GM20000 (cell line): ENCODE data around the gene KBTBD4.
"Not testable (repeated sequence)": the region's sequence is repeated elsewhere in the genome, so short reads cannot be mapped to it uniquely, and the experiment has no call there.

Experiments
- DNase-seq: peaks from one replicate; pipeline ENCODE4 v3.0.0; 2012; ENCODE audit warnings: low spot score
- TF ChIP-seq, protein P1 (sequence below): IDR thresholded peaks from 2 replicates; pipeline ENCODE4 v1.5.1; 2012; ENCODE audit warnings: mild to moderate bottlenecking, control low read depth; ENCODE audit errors: extremely low read depth, missing control alignments

KBTBD4 gene

DNA sequence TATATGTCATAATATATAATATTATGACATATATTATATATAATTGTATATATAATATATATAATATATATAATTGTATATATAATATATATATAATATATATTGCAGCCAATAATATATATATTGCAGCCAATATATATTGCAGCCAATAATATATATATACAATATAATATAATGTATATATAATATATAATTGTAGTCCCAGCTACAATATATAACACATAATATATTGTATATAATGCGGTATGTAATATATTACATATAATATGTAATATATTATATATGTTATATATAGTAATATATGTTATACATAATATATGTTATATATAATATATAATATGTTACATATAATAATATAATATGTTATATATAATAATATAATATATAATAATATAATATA lies 20.1 kb downstream of the KBTBD4 start:
- TF ChIP-seq, protein P1, sequence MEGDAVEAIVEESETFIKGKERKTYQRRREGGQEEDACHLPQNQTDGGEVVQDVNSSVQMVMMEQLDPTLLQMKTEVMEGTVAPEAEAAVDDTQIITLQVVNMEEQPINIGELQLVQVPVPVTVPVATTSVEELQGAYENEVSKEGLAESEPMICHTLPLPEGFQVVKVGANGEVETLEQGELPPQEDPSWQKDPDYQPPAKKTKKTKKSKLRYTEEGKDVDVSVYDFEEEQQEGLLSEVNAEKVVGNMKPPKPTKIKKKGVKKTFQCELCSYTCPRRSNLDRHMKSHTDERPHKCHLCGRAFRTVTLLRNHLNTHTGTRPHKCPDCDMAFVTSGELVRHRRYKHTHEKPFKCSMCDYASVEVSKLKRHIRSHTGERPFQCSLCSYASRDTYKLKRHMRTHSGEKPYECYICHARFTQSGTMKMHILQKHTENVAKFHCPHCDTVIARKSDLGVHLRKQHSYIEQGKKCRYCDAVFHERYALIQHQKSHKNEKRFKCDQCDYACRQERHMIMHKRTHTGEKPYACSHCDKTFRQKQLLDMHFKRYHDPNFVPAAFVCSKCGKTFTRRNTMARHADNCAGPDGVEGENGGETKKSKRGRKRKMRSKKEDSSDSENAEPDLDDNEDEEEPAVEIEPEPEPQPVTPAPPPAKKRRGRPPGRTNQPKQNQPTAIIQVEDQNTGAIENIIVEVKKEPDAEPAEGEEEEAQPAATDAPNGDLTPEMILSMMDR = no peak

DNA sequence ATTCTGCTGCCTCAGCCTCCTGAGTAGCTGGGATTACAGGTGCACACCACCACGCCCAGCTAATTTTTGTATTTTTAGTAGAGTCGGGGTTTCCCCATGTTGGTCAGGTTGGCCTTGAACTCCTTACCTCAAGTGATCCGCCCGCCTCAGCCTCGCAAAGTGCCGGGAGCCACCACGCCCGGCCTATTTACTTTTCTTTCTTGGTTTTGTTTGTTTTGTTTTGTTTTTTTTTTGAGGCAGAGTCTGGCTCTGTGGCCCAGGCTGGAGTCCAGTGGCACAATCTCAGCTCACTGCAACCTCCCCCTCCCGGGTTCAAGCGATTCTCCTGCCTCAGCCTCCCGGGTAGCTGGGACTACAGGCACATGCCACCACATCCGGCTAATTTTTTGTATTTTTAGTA lies 21.8 kb downstream of the KBTBD4 start:
- not testable (repeated sequence) for DNase-seq

More for the DNA sequence above, 20.1 kb downstream of the KBTBD4 start:
- DNase-seq = no peak

DNA sequence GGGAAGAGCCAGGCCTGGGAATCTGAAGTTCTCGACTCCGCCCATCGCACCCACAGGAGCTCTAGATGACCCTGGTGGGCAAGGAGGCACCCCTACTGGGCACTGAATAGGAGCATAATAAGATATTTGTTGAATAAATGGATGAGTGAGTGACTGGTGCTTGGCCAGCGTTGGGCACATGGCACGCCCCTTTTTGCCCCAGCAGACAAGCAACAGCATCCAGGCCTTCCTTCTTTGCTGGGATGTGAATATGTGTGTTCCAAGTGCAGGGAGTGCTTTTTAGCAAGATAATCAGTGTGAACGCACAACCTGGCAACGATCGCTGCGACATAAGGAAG lies 25.4 kb downstream of the KBTBD4 start:
- TF ChIP-seq, protein P1 = no peak
- peak; percentile 38 for DNase-seq

DNA sequence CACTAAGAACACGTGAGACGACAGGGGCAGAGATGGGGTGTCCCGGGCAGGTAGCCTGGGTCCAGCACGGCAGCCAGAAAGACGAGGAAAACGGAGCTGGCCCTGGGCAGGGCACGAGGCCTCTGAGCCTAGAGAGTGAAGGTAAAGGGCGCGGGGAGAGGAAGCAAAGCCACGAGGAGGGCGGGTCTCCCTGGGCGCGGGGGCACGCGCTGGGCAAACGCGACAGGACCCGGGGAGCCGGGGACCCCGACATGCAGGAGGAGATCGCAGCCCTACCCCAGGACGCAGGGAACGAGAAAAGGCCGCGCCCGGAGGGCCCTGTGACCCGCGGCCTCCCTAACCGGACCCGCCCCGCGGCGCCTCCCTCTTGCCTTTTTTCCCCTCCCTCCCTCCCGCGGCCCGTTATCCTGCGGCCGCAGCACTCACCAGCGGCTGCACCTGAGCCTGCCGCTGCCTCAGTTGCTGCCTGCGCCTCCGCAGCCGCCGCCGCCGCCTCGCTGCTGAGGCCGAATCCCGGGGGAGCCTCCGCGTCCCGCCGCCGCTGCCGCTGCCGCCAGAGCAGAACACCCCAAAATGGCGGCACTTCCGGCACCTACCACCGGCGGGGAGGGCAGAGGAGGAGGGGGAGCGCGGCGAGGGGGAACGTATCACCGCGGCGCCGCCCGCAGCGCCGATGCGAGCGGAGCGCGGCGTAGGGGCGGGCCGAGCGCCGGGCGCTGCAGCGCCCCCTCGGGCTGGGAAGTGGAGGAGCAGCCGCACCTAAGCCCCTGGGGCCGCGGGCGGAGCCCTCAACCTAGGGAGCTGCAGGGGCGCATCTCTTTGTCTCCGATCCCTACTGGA lies 26.0 kb downstream of the KBTBD4 start, which contains the start of gene CELF1:
TSS of gene CELF1 (minus strand) at position 567 of the 840 bp plus-strand sequence. CDS start 53,609 bp downstream, outside the sequence.
- TF ChIP-seq, protein P1 = peak; percentile 82
- DNase-seq = peak; percentile 95

DNA sequence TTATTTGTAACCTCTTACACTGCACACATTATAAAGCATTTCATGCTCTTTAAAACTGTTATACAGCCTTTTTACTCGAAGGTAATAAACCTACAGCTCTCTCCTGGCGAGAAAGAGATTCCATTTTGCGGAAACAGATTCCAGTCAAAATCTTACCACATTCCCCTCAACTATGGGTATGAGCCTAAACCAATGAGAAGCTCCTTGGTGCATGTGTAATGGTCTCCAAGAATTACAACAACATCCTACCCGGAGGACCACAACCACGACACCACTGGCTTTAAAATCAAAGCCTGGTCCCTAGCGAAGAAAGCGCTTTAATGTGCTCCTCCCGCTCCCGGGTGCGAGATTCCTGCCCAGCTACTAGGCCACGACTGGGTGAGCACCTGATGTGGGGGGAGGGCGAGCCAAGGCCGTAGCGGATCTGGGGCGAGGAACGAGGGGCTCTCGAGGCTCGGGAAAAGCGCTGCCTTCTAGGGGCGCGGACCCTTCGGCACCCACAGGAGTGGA lies 26.7 kb downstream of the KBTBD4 start:
- no peak for DNase-seq
- TF ChIP-seq, protein P1 = no peak

DNA sequence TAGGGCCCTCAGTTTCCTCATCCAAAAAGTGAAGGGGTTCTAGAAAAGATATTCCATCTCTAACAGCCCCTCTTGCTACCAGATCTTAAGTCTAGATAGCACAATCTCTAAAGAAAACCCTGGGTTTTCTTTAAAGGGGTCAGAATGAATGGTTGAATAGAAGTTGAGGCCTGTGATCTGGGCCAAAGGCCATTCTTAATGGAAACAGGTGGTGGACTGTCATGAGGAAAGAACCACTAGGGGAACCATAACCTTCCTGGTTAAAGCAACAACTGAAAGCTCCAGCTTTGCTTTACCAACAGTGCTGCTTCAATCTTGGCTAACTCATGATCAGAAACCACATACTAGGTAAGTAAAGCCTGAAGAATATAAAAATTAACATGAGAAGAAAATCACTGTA lies 27.7 kb downstream of the KBTBD4 start:
- TF ChIP-seq, protein P1 = no peak
- peak; percentile 54 for DNase-seq

DNA sequence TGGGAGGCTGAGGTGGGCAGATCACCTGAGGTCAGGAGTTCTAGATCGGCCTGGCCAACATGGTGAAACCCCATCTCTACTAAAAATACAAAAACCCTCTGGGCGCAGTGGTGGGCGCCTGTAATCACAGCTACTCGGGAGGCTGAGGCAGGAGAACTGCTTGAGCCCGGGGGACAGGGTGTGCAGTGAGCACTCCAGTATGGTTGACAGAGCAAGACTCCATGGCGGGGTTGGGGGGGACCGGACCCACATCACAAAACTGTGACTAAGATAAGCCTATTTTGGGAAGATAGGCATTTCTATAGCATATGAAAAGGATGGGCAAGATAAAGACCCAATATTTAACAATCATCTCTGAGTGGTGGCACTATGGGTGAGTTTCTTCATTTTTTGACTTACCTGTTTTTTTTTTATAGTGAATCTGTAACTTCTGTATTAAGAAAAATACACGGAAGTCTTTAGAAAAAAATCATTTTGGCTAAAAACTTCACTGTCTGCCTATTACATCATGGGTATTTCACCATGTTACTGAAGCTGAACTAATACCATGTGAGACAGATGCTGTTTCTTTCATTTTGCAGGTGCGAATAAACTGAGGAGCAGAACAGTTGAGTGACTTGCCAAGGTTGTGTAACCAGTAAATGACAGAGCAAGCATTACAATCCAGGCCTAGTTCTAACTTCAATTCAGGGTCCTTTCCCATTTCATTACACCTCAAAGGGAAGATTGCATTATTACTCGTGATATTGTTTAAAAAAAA lies 28.3 kb downstream of the KBTBD4 start:
- no peak for DNase-seq
- TF ChIP-seq, protein P1 = no peak

DNA sequence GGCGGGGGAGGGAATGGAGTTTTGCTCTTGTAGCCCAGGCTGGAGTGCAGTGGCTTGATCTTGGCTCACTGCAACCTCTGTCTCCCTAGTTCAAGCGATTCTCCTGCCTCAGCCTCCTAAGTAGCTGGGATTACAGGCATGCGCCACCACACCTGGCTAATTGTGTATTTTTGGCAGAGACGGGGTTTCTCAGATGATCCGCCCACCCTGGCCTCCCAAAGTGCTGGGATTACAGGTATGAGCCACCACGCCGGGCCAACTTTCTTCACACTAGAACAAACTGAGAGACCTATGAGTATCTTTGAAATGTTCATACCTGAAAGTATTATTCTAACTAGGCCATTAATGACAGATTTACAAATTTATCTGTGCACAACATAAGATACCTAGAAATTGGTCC lies 32.5 kb downstream of the KBTBD4 start:
- not testable (repeated sequence) for DNase-seq
